ENCODE data around the gene PSMD9. TPM values are rescaled to one million over a fixed set of nuclear protein-coding genes. Genes with fewer than 3 reads are reported as not detected.
"Not testable (repeated sequence)": the region's sequence is repeated elsewhere in the genome, so short reads cannot be mapped to it uniquely, and the experiment has no call there.

Gene PSMD9
- total and polyA plus RNA-seq, 7 experiments from 2014 or later: 36.7 to 92.6 (median 48.3) TPM

DNA sequence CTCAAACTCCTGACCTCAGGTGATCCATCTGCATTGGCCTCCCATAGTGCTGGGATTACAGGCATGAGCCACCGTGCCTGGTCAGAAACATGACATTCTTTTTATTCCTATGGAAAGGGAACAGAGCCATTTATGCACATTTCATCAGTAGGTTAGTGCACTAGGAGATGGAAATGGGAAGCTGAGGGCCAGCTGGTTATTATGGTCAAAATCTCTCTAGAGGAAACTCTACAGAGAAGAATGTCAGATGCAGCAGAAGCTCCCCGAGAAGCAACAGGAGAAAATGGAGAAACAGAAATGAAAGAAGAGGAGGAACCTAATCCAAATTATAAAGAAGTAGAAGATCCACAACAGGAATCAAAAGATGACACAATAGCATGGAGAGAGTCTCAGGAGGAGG lies 32.5 kb downstream of the PSMD9 start:
- H3K36me3 ChIP-seq (ENCODE audit: control insufficient read depth in 2 of 3, insufficient read depth in 3 of 3, low read length in 3 of 3): peaks cover 0 to 14% (median 3%) of the 10 kb centered on the region in 3 experiments
- H3K9me3 ChIP-seq (ENCODE audit: control insufficient read depth in 2 of 3, low read length in 3 of 3): no peaks in the 10 kb centered on the region
- H3K36me3 Mint-ChIP-seq: peaks cover 0 to 9% (median 0%) of the 10 kb centered on the region in 5 donors
- CTCF ChIA-PET: interaction anchor here (0.6 kb wide), 1 partner anchor 10 kb away, joined by 4 read pairs; no protein-coding TSS in a partner anchor
- POLR2A ChIA-PET: interaction anchor here (0.6 kb wide), 1 partner anchor 1194 kb away, joined by 4 read pairs; no protein-coding TSS in a partner anchor
- H3K9me3 Mint-ChIP-seq: no peaks in the 10 kb centered on the region
- H3K4me1 Mint-ChIP-seq: peaks cover 8 to 19% (median 13%) of the 10 kb centered on the region in 7 donors
- H3K27ac ChIP-seq (ENCODE audit: low read depth, low read length): no peak overlapping the region
- H3K4me3 ChIP-seq (ENCODE audit: low read length): no peak overlapping the region
- peaks cover 0 to 3% (median 0%) of the 10 kb centered on the region in 5 donors for H3K27me3 Mint-ChIP-seq
- no peak overlapping the region for H3K4me3 Mint-ChIP-seq
- H3K27ac Mint-ChIP-seq: peak overlapping the region in 1 of 9 donors; percentile 21
- intact Hi-C loops (cut with micrococcal nuclease): no loop called here
- H3K27me3 ChIP-seq (ENCODE audit: control insufficient read depth in 2 of 2, insufficient read depth in 2 of 2, low read length in 2 of 2): no peaks in the 10 kb centered on the region
- ATAC-seq (no peak), DNase-seq (no peak)
- peaks cover 4 to 10% of the 10 kb centered on the region in 2 donors for H3K4me1 ChIP-seq (ENCODE audit: control insufficient read depth in 2 of 2, insufficient read depth in 2 of 2, low read length in 2 of 2)

DNA sequence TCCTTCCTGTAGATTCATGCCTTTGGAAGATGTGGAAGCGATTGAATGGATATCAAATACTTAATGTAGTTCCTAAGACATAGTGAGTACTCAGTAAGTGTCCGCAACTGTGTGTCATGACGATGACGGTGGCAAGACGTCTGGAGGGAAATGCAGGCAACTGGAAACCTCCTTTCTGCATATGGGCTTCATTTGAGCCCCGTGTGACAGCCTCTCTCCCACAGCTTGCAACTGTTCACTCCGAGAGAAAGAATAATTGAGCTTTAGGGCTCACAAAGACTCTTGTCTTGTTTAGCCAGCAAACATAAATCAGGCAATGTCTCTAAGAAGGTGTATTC lies 36.7 kb downstream of the PSMD9 start:
- Mint-ChIP-seq H3K4me1 (peaks cover 0 to 6% (median 0%) of the 10 kb centered on the region in 7 donors), H3K27me3 (peaks cover 0 to 3% (median 0%) of the 10 kb centered on the region in 5 donors), H3K36me3 (peaks cover 0 to 2% (median 0%) of the 10 kb centered on the region in 5 donors), H3K4me3 (no peak overlapping the region), H3K9me3 (no peaks in the 10 kb centered on the region), H3K27ac (no peak overlapping the region)
- no peaks in the 10 kb centered on the region for H3K9me3 ChIP-seq (ENCODE audit: control insufficient read depth in 2 of 3, low read length in 3 of 3)
- intact Hi-C loops (cut with micrococcal nuclease): no loop called here
- no peaks in the 10 kb centered on the region for H3K27me3 ChIP-seq (ENCODE audit: control insufficient read depth in 2 of 2, insufficient read depth in 2 of 2, low read length in 2 of 2)
- no peak for ATAC-seq
- no peaks in the 10 kb centered on the region for H3K4me1 ChIP-seq (ENCODE audit: control insufficient read depth in 2 of 2, insufficient read depth in 2 of 2, low read length in 2 of 2)
- H3K4me3 ChIP-seq (ENCODE audit: low read length): no peak overlapping the region
- H3K36me3 ChIP-seq (ENCODE audit: control insufficient read depth in 2 of 3, insufficient read depth in 3 of 3, low read length in 3 of 3): no peaks in the 10 kb centered on the region
- POLR2A ChIA-PET: no interaction called here
- CTCF ChIA-PET: no interaction called here
- no peak for DNase-seq
- H3K27ac ChIP-seq (ENCODE audit: low read depth, low read length): no peak overlapping the region

DNA sequence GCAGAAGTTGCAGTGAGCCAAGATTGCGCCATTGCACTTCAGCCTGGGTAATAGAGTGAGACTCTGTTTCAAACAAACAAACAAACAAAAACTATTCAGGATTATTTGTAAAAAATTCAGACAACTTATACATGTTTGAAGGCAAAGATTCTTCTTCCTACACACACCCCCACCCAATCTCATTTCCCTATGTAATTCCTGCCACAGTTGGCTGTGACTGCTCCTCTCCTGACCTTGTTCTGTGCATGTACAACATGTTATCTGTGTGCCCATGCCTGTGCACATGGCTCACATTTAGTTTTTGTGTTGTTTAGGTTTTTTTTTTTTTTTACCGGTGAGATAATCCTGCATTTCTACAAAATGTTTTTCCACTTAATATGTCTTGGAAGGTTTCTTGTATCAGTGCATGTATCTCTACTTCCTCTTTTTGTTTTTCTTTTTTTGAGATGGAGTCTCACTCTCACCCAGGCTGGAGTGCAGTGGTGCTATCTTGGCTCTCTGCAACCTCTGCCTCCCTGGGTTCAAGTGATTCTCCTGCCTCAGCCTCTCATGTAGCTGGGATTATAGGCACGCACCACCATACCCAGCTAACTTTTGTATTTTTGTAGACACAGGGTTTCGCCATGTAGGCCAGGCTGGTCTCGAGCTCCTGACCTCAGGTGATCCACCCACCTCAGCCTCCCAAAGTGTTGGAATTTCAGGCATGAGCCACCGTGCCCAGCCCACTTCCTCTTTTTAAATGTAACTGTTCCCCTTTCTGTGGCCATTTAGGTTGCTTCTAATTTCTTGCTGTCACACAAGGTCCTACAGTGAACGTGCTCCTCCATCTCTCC lies 38.5 kb downstream of the PSMD9 start:
- intact Hi-C loops (cut with micrococcal nuclease): no loop called here
- Mint-ChIP-seq H3K4me1 (peaks cover 0 to 6% (median 0%) of the 10 kb centered on the region in 7 donors), H3K4me3 (no peak overlapping the region), H3K9me3 (no peaks in the 10 kb centered on the region), H3K27ac (no peak overlapping the region), H3K27me3 (peaks cover 0 to 3% (median 0%) of the 10 kb centered on the region in 5 donors), H3K36me3 (no peaks in the 10 kb centered on the region)
- Histone ChIP-seq H3K4me1 (ENCODE audit: control insufficient read depth in 2 of 2, insufficient read depth in 2 of 2, low read length in 2 of 2) (no peaks in the 10 kb centered on the region), H3K27me3 (ENCODE audit: control insufficient read depth in 2 of 2, insufficient read depth in 2 of 2, low read length in 2 of 2) (no peaks in the 10 kb centered on the region), H3K4me3 (ENCODE audit: low read length) (no peak overlapping the region), H3K9me3 (ENCODE audit: control insufficient read depth in 2 of 3, low read length in 3 of 3) (no peaks in the 10 kb centered on the region), H3K36me3 (ENCODE audit: control insufficient read depth in 2 of 3, insufficient read depth in 3 of 3, low read length in 3 of 3) (no peaks in the 10 kb centered on the region), H3K27ac (ENCODE audit: low read depth, low read length) (no peak overlapping the region)
- peak; percentile 54 for ATAC-seq
- CTCF ChIA-PET: interaction anchor here (1.2 kb wide), 1 partner anchor 9 kb away, joined by 4 read pairs; the partner anchor contains the start of gene CFAP251
- no peak for DNase-seq
- POLR2A ChIA-PET: no interaction called here

DNA sequence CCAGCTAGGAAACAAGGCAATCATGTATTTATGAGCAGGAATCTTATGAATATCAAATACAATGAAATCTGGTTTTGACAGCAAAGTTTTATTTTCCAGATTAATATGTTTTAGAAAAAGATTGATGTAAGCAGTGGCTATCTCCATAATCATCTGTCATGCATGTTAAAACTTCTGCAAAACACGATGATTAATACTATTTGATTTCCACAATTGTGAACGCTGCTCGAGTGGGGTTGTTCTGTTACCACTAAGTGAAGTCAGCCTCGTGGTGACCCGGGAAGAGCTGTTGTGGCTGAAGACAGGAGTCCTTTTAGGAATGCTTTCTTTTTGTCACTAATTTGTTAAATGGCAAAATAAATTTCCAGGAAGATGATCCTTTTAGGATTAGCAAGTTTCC lies 39.2 kb downstream of the PSMD9 start:
- Histone ChIP-seq H3K9me3 (ENCODE audit: control insufficient read depth in 2 of 3, low read length in 3 of 3) (no peaks in the 10 kb centered on the region), H3K36me3 (ENCODE audit: control insufficient read depth in 2 of 3, insufficient read depth in 3 of 3, low read length in 3 of 3) (no peaks in the 10 kb centered on the region), H3K27me3 (ENCODE audit: control insufficient read depth in 2 of 2, insufficient read depth in 2 of 2, low read length in 2 of 2) (no peaks in the 10 kb centered on the region), H3K4me3 (ENCODE audit: low read length) (no peak overlapping the region), H3K27ac (ENCODE audit: low read depth, low read length) (no peak overlapping the region), H3K4me1 (ENCODE audit: control insufficient read depth in 2 of 2, insufficient read depth in 2 of 2, low read length in 2 of 2) (no peaks in the 10 kb centered on the region)
- no peaks in the 10 kb centered on the region for H3K9me3 Mint-ChIP-seq
- peaks cover 0 to 3% (median 0%) of the 10 kb centered on the region in 5 donors for H3K36me3 Mint-ChIP-seq
- no peak overlapping the region for H3K27ac Mint-ChIP-seq
- intact Hi-C loops (cut with micrococcal nuclease): no loop called here
- H3K4me3 Mint-ChIP-seq: no peak overlapping the region
- ATAC-seq (peak; percentile 48), DNase-seq (no peak)
- ChIA-PET CTCF (interaction anchor here (1.2 kb wide), 1 partner anchor 9 kb away, joined by 4 read pairs; the partner anchor contains the start of gene CFAP251), POLR2A (no interaction called here)
- peaks cover 0 to 6% (median 0%) of the 10 kb centered on the region in 7 donors for H3K4me1 Mint-ChIP-seq
- peaks cover 0 to 5% (median 0%) of the 10 kb centered on the region in 5 donors for H3K27me3 Mint-ChIP-seq

DNA sequence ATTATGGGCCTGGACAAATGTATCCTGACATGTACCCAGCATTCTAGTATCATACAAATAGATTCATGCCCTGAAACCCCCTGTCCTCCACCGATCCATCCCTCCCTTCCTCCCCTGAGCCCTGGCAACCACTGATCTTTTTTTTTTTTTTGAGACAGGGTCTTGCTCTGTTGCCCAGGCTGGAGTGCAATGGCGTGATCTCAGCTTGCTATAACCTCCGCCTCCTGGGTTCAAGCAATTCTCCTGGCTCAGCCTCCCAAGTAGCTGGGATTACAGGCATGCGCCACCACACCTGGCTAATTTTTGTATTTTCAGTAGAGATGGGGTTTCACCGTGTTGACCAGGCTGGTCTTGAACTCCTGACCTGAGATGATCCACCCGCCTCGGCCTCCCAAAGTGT lies 41.0 kb downstream of the PSMD9 start:
- H3K36me3 ChIP-seq (ENCODE audit: control insufficient read depth in 2 of 3, insufficient read depth in 3 of 3, low read length in 3 of 3); DNase-seq; ATAC-seq; H3K4me3 Mint-ChIP-seq; H3K36me3 Mint-ChIP-seq; H3K9me3 ChIP-seq (ENCODE audit: control insufficient read depth in 2 of 3, low read length in 3 of 3); H3K27me3 ChIP-seq (ENCODE audit: control insufficient read depth in 2 of 2, insufficient read depth in 2 of 2, low read length in 2 of 2); H3K27ac ChIP-seq (ENCODE audit: low read depth, low read length); H3K4me3 ChIP-seq (ENCODE audit: low read length); intact Hi-C loops (cut with micrococcal nuclease); CTCF ChIA-PET; H3K9me3 Mint-ChIP-seq; H3K4me1 Mint-ChIP-seq; H3K27ac Mint-ChIP-seq; H3K27me3 Mint-ChIP-seq; H3K4me1 ChIP-seq (ENCODE audit: control insufficient read depth in 2 of 2, insufficient read depth in 2 of 2, low read length in 2 of 2): not testable (repeated sequence)
- POLR2A ChIA-PET: interaction anchor here (0.7 kb wide), 1 partner anchor 13 kb away, joined by 3 read pairs; no protein-coding TSS in a partner anchor

DNA sequence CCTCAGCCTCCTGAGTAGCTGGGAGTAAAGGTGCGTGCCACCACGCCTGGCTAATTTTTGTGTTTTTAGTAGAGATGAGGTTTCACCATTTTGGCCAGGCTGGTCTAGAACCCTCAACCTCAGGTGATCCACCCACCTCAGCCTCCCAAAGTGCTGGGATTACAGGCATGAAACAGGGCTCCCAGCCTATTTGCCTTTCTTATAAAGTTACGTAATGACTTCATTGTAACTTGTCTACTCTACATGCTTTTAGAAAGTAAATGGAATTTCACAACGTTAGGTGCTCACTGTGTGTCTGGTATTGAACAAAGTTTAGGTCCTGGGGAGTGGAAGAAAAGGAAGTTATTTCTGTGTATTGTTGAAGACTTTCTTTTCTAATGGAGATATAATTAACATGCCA lies 42.3 kb downstream of the PSMD9 start:
- Mint-ChIP-seq H3K36me3 (peaks cover 0 to 7% (median 0%) of the 10 kb centered on the region in 5 donors), H3K4me1 (peaks cover 0 to 6% (median 0%) of the 10 kb centered on the region in 7 donors), H3K9me3 (no peaks in the 10 kb centered on the region), H3K27ac (no peak overlapping the region), H3K27me3 (peaks cover 0 to 5% (median 0%) of the 10 kb centered on the region in 5 donors), H3K4me3 (no peak overlapping the region)
- no peaks in the 10 kb centered on the region for H3K36me3 ChIP-seq (ENCODE audit: control insufficient read depth in 2 of 3, insufficient read depth in 3 of 3, low read length in 3 of 3)
- H3K9me3 ChIP-seq (ENCODE audit: control insufficient read depth in 2 of 3, low read length in 3 of 3): no peaks in the 10 kb centered on the region
- ATAC-seq (no peak), DNase-seq (no peak)
- no peak overlapping the region for H3K4me3 ChIP-seq (ENCODE audit: low read length)
- intact Hi-C loops (cut with micrococcal nuclease): no loop called here
- H3K4me1 ChIP-seq (ENCODE audit: control insufficient read depth in 2 of 2, insufficient read depth in 2 of 2, low read length in 2 of 2): no peaks in the 10 kb centered on the region
- H3K27me3 ChIP-seq (ENCODE audit: control insufficient read depth in 2 of 2, insufficient read depth in 2 of 2, low read length in 2 of 2): no peaks in the 10 kb centered on the region
- ChIA-PET CTCF (interaction anchor here (0.6 kb wide), 1 partner anchor 10 kb away, joined by 4 read pairs; no protein-coding TSS in a partner anchor), POLR2A (no interaction called here)
- H3K27ac ChIP-seq (ENCODE audit: low read depth, low read length): no peak overlapping the region
